GM19395 (cell line): ENCODE results near the gene REXO5.
"Not testable (repeated sequence)": the region's sequence is repeated elsewhere in the genome, so short reads cannot be mapped to it uniquely, and the experiment has no call there.

Experiments
- ATAC-seq: cut with Tn5 transposase; IDR thresholded peaks from one replicate; pipeline ENCODE4 v1.9.1; 2021; ENCODE audit warnings: mild to moderate bottlenecking, moderate library complexity; ENCODE audit not compliant: unreplicated experiment

Gene REXO5

DNA sequence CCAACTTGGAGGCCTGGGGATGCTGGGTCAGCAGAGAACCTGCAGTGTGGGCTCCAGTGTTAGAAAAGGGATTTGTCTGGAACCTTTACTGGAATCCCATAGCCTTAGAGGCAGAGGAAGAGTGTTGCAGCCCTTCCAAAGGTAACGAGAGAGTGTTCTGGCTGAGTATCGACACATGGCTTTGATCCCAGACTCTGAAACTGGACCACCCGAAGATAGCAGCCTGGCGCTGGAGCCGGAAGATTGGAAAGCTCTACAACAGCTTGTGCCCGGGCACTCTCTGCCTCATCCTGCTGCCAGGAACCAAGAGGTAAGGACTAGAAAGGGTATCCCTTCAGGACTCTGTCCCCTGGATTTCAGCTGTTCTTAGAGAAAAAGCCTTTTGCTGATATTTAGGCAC is 39.7 kb downstream of the REXO5 start:
- ATAC-seq, result no peak

DNA sequence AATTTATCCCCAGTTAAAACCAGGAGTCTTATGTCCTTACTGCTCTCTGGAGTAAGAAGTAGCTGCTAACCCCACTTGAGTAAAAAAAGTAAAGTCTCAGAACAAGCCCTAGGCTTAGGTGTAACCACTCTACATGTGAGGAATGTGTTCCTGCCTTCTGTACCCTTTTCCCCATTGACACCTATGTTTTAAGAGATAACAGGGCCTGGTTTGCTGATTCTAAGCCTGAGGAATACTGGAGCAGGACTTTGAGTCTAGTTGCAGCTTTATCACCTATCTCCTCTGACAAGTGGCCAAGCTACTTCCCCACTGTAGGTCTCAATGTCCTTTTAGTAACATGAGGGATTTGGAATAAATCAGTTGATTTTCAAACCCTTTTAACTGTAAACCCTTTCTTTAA is 40.2 kb downstream of the REXO5 start:
- no peak for ATAC-seq

DNA sequence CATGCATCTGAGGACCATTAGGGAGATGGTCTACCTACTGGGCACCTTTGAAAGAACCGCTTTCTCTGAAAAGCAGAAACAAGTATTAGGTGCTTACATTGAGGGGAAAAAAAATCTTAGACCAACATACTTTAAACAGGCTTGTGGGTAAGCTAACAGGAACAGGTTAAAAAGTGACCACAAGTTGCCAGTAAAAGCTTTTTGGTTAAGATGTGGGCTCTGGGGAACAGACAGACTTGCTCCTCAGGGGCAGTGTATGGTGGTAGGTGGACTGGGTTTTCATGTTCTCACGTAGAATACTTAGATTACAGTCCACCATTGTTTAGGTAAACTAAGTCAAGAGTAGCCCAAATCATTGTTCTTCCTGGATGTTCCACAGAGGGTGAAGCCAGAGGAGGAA is 41.2 kb downstream of the REXO5 start:
- ATAC-seq, result no peak

DNA sequence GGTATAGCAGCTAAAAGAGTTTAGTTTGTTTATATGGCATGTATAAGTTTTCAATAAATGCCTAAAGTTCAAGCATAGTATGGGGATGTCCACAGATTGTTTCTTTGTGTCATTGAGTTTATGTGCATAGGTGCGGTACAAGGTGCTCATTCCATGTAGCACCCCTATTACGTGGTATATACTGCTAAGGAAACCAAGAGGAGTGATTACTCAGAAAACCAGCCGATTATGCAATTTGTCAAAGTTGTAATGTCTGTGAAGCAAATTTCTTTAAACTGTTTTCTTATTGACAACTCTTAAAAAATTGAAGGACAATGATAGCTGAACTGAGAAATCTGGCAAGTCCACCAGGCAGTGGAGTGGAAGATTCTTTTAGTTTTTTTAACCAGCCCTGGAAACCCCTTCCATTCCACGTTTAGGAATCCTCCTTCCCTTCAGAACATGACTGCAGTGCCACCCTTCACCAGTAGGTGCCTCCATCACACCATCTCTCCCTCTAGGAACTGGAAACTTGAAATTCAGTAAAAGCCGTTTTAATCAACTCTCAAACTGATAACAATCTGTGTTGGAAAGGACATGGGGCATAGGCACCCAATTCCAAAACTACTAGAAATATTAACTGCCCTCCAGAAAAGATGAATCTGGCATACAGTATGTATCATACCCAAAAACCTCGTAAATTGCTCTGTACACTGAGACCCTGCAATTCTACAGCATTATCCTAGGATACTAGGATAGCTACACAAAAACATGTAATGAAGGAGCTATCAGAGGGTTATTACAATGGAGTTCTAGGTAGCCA is 43.5 kb downstream of the REXO5 start:
- ATAC-seq, result no peak

DNA sequence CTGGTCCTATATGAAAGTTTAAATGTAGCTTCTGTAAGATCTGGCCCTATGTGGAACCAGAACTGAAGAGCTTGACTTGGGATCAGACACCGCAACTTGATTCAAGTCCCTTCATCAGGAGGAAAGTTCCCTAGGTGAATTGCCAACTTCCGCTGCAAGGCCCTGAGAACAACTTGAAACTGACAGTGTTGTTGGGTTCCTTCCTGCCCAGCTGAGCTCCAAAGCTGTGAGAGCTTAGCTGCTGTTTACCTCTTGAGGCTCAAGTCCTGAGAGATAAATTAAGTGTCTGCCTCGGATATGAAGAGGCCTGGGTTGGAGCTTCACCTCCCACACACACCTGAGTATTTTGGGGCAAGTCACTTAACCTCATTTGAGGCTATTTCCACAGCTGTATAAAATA is 44.7 kb downstream of the REXO5 start:
- no peak for ATAC-seq

DNA sequence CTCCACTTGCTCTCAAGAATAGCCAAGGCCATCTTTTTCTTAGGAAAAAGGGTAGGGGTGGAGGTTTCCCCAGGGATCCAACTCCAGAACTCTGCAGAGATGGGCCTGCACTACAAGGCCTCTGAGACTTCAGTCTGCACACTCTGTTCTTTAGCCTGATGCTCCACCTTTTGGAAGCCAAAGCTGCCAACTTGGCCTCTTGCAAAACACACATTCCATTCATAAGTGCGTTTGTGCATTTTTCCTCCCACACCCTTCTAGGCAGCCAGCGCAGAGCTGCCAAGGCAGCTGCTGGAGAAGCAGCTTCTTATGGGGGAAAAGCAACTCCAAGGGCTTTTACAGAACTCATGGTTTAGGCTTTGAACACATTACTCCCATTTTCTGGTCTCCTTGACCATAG is 45.3 kb downstream of the REXO5 start:
- ATAC-seq, result no peak

DNA sequence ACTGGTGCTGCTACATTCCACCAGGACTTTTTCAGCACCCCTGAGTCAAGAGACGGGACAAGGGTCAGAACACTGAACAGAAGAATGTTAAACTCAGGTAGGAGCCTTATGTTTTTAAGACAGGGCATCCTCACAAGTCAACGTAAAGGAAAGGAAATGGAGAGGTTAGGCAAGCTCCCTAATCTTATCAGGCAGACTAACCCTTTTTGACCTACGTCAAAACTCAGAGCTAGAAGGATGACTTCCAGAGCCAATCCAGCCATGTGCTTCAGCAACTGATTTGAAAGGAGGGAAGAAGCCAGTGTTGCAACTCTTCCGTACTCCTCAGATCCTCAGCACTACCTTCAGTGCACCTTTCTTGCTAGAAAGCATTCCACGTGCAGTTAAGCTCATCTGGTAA is 46.8 kb downstream of the REXO5 start:
- ATAC-seq, result no peak

DNA sequence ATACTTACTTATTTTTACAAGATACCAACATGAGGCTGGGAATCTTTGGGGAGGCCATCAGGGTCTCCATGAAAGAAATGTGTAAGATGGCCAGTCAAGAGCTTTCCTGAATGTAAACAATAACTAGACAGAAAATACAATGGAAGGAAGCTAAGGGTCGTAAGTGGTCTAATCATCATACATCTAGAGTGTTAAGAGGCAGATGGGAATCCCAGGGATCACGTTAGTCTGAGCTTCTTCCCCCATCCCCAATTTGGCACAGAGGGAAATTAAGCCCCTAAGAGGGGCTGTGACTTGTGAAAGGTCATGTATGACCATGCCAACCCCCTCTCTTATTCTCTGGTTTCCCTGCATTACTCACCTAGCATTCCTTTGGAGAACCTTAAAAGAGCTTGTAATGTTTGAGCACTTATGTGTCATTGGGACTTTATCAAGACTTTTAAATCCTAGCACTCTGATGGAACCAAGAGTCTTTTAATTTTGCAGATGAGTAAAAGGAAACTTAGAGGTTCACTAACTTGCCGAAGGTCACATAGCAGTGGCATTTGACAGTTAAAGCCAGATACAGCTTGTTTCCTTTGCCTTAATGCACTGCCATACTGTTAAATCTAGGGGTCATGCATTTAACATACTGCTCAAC is 47.8 kb downstream of the REXO5 start:
- no peak for ATAC-seq

DNA sequence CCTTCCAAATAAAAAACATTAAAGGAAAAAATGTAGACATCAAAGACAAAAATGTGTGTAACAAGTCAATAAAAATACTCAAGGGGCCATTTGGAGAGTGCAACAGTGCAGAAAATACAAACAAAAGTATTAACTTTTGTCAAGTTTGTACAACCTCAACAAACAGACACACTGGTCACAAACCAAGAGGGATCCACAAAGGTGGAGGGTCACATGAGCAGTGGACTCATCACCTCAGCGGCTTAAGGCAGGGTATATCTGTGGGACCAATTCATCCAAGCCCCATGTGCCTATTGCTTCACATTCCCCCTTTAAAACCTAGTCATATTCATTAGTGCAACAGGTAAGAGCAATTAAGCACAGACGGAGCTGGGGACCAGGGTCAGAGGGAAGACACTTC is 48.6 kb downstream of the REXO5 start:
- no peak for ATAC-seq

DNA sequence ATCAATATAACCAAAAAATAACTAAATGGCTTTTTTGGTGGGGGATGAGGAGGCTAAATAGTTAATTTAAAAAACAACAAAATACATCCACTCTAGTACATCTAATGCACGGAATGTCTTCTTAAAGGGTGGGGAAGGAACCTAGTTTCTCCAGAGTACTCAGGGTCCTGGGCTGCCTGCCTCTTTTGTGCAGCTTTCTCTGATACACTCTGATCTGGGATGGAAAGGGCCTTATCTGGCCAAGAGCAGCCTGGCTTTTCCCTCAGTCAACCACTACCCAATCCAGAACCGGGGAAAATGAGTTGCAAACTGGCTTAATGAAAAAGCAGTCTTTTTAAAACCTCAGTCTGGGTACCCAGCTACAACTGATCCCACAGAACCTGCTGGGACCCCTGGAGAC is 51.0 kb downstream of the REXO5 start:
- no peak for ATAC-seq

DNA sequence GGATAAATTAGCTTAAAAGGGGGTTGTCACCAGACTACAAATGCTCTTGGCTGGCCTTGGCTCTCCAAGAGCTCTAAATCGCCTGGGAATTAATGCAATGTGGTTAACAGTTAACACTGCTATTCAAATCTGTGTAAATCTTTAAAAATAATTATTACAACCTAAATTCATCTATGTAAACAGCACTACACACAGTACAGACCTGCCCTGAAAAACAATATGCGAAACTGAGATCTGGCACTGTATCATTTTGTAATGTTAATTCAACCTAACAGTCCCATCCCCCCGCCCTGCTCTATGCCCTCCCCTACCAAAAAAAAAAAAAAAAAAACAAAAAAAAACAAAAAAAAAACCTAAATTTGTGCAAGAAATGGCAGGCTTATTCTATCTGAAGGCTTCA is 52.9 kb downstream of the REXO5 start:
- ATAC-seq, result no peak

DNA sequence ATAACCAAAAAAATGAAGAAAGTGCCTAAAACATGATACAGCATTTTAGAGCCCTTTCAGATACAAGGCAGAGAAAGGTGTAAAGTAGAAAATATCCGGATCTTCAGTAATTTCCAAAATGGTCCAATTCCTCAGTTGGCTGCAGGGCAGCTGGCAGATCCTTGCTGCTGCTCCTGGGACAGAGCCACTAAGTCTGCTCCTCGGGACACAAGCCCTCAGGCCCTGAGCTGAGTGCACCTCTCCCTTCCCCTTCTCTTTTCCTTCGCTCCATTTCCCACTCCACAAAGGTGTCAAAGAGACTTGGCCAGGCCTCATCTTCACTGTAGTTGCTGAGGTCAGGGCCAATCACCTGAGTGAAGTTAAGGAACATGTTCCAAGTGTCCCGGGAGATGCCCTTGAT is 53.4 kb downstream of the REXO5 start:
- ATAC-seq, result no peak

DNA sequence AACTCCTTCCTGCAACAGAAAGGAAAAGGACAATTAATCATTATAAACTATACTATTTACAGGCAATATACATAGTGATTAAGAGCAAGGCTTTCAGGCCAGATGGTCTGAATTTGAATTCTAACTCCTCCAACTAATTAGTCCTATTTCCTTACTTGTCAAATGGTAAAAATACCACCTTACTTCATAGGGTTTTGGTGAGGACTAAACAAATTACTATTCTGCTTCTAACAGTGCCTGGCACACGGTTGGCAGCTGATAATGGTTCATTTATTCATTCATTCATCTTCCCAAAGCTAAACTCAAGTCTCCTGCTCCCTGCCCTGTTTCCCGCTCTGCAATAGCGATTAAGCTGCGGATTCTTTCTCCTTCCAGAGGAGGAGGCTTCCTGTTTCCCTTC is 54.0 kb downstream of the REXO5 start:
- ATAC-seq, result no peak

DNA sequence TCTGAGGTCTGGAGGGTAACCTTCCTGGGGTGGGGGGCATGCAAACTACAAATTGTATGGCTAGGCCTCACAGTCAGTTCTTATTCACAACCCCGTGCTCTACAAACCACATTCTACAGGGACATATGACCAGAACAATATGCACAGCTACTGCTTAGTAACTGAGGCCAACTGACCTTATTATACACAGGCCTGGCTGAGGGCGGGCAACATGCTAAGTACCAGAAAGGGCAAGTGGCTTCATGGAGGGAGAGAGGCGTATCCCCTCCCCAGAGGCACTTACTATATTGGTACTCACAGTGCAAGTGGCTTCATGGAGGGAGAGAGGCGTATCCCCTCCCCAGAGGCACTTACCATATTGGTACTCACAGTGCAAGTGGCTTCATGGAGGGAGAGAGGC is 54.7 kb downstream of the REXO5 start:
- not testable (repeated sequence) for ATAC-seq

DNA sequence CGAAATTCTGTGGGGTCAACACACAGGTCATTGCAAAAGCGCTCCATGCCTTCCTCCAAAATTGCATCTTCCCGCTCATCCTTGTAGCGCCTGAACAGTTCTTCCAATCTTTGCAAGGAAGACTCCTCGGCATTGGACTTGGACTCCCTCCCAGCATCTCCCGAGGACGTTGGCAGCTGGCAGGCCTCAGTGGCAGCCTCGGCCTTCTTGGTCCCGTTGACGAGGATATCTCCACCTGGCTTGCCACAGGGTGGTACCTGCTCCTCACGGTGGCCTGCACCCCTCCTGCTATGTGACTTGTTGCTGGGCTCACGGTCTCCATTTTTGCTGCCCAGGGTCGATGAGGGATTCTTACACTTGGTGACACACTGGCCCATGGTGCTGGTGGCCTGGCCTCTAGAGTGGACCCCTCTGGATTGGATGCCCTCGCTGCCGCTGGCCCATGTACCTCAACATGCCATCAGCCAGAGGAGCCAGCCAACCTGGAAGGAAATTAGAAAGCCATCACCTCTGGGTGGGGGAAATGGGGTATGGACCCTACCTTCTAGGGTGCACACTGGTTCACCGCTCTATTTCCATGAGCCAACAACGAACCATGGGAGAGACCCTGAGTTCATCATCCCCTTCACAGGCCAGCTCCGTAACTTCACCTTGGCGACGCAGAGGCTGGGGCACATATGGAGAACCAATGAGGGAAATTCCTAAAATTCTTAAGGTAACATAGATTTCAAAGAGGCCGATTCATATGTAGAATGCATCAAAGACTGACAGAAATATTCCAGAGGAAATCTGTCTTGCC is 56.0 kb downstream of the REXO5 start:
- ATAC-seq, result no peak

DNA sequence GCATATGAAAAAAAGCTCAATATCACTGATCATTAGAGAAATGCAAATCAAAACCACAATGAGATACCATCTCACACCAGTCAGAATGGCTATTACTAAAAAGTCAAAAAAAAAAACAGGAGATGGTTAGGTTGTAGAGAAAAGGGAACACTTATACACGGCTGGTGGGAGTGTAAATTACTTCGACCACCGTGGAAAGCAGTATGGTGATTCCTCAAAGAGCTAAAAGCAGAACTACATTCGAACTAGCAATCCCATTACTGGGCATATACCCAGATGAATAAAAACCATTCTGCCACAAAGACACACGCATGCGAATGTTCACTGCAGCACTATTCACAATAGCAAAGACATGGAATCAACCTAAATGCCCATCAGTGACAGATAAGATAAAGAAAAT is 58.0 kb downstream of the REXO5 start:
- ATAC-seq, result not testable (repeated sequence)

DNA sequence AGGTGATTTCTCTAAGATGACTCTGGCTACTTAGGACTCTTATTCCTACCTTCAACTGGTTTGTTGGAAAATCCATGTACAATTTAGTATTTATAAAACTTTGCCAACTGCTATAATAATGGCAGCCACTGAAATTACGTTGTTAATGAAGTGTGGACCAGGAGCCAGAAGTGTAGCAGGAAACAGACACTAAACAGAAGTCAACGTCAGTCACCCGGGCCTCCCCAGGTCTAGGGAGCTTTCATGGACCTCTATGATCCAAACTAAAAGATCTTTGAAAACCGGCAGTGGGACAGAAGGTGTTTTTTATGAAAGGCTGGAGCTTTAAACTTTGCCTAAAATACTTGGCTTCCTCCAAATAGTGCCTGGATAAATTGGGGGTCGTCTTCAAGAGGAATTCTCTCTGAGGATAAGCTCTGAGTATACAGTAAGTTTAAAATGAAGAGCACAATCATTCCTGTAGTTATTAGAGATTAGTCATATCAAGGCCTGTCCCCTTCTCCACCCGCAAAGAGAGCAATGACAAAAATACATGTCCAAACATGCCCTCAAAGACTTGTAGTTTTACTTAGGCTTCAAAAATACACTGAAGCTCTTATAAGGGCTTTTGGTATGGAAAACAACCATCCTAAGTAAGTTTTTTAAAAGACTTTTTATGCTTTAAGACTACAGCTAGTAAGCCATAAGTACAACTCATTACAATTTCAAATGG is 59.2 kb downstream of the REXO5 start:
- ATAC-seq, result peak; percentile 88

DNA sequence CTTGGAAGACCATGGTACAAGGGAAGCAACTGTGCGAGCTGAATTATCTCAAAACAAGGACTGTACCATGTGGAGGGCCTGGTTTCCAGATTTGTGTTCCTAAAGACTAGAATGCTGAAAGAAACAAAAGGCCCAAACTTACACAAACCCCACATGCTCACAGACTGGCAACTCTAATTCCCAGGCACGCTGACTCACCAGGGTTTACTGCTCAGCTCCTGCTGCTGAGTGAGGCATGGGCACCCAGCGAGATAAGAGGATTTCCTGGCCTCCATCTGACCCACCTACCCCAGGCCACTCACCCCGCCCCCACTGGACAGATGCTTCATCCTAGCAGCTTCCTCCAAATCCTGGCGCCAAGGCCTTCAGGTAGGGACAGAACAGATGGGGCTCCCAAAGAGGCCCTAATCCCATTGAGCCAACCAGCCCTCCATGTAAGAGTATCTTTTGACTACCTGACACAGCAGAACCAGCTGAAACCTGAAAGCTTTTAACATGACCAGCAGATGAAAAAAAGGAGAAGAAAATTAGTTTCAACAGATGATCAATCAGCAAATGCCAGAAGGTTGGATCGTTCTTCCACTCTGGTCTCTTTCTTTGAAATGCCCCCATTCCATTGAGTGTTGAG is 59.9 kb downstream of the REXO5 start:
- peak; percentile 26 for ATAC-seq

DNA sequence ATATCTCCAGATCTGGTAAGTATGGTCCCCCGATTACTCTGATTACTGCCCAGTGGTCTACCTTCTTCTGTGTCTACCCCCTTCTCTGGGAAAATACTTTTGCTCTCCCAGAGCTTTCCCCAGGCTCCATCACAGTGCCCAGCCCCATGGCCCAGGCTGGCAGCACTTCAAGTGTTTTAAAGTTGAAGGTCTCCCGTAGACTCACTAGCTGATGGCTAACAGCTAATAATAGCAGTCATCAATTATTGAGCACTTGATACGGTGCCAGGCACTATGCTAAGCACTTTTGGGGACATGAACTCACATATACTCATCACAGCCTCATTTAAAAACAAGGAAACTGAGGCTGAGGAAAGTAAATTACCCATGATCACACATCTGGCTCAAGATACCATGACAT is 60.5 kb downstream of the REXO5 start:
- no peak for ATAC-seq

DNA sequence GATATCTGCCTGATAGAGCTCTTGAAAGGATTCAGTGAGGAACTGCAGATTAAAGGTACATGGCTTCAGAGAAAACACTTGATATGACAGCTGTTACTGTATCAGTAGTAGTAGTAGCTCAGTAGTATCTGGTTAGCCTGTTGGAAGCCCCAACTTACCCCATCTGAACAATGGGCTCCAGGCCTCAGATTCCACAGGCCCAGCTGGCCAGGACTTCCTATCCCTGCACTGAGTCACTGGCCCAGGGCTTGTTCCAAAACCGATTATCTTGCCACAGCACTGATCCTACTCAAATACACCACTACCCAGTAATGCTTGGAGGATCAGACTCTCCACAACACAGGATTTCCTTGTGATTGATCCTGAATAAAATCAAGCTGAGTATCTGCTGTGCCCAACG is 61.3 kb downstream of the REXO5 start:
- no peak for ATAC-seq

DNA sequence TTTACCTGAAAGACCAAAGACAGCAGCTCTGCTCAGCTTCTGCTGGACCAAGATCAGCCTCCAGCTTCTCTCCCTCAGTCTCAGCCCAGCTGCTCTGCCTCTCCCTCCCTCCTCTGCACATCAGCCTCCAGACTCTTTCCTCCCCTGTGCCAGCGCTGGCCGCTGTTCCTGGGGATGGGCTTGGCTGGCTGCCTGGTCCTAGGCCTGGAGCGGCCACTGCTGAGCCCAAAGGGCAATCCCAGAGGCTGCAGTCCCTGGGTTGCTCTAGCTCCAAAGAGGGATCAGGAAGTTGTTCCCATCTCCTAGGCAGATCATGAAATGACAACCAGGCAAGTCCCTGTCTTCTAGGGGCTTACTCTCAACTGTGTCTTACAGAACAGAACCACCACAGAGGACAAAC is 62.6 kb downstream of the REXO5 start:
- ATAC-seq, result no peak
